GM18867 (cell line): Measurements from ENCODE around the gene SIPA1L2.
"Not testable (repeated sequence)": the region's sequence is repeated elsewhere in the genome, so short reads cannot be mapped to it uniquely, and the experiment has no call there.

Experiments
- ATAC-seq: cut with Tn5 transposase; IDR thresholded peaks from one replicate; pipeline ENCODE4 v1.9.1; 2021; ENCODE audit warnings: mild to moderate bottlenecking, moderate library complexity; ENCODE audit not compliant: unreplicated experiment

The SIPA1L2 gene

GRCh38 chr1:232615306-232615800 lies 14.6 kb downstream of the SIPA1L2 start:
- no peak for ATAC-seq

- ATAC-seq = no peak
These were observed 15.1 kb downstream of the SIPA1L2 start for GRCh38 chr1:232614811-232615210.

- ATAC-seq = no peak
These were observed 16.1 kb downstream of the SIPA1L2 start for GRCh38 chr1:232613752-232614381.

GRCh38 chr1:232612836-232613235 lies 17.1 kb downstream of the SIPA1L2 start:
- not testable (repeated sequence) for ATAC-seq

GRCh38 chr1:232611834-232612233 lies 18.1 kb downstream of the SIPA1L2 start:
- ATAC-seq = no peak

- not testable (repeated sequence) for ATAC-seq
These were observed 18.8 kb downstream of the SIPA1L2 start for GRCh38 chr1:232610902-232611745.

- no peak for ATAC-seq
These were observed 19.6 kb downstream of the SIPA1L2 start for GRCh38 chr1:232610192-232610901.

GRCh38 chr1:232608427-232608826 lies 21.5 kb downstream of the SIPA1L2 start:
- ATAC-seq = no peak

- no peak for ATAC-seq
These were observed 27.3 kb downstream of the SIPA1L2 start for GRCh38 chr1:232602622-232603021.

GRCh38 chr1:232600424-232601258 lies 29.3 kb downstream of the SIPA1L2 start:
- peak; percentile 63 for ATAC-seq

- ATAC-seq = peak; percentile 50
These were observed 30.5 kb downstream of the SIPA1L2 start for GRCh38 chr1:232599178-232600041.

- ATAC-seq = no peak
These were observed 31.1 kb downstream of the SIPA1L2 start for GRCh38 chr1:232598837-232599177.

GRCh38 chr1:232598133-232598532 lies 31.8 kb downstream of the SIPA1L2 start:
- ATAC-seq = no peak

- peak; percentile 38 for ATAC-seq
These were observed 32.2 kb downstream of the SIPA1L2 start for GRCh38 chr1:232597721-232598120.

GRCh38 chr1:232596666-232597303 lies 33.1 kb downstream of the SIPA1L2 start:
- no peak for ATAC-seq

- ATAC-seq = no peak
These were observed 34.9 kb downstream of the SIPA1L2 start for GRCh38 chr1:232594768-232595698.

GRCh38 chr1:232593717-232594502 lies 36.0 kb downstream of the SIPA1L2 start:
- no peak for ATAC-seq
